ENCODE data around the gene SLC35A5. TPM values are rescaled to one million over a fixed set of nuclear protein-coding genes. Genes with fewer than 3 reads are reported as not detected.

Gene SLC35A5
- total and polyA plus RNA-seq, 2 of the 4 experiments (the other 2 are of a cell fraction) = 19.5 to 25.6 TPM

GRCh38 chr3:112623213-112623612, 61.4 kb downstream of the SLC35A5 start:
- no peak overlapping the region for H2BK5ac ChIP-seq (ENCODE audit: low read depth, low read length, poor library complexity, severe bottlenecking)
- 100% methylated on average over 2 of the region's 5 CpGs; no CpG with 5 or more reads in 1 of the 2 experiments for WGBS, 2 experiments (ENCODE audit: extremely low coverage in 2 of 2, insufficient read length in 1 of 2)
- TF ChIP-seq MXI1 (IDR thresholded peaks at IDR 0.05; ENCODE audit: borderline replicate concordance, low read depth, low read length) (no peak), RCOR1 (IDR thresholded peaks at IDR 0.05; ENCODE audit: insufficient replicate concordance, low read length) (no peak), USF2 (IDR thresholded peaks at IDR 0.05; ENCODE audit: low read depth, low read length) (no peak)
- ATAC-seq (ENCODE audit: low read depth) (no peak), DNase-seq (no peak)
- H3K9me1 ChIP-seq (ENCODE audit: insufficient read depth, low read length) = 0 out of 2 replicates have a peak, but pooled peaks cover 6% of the 10 kb centered on the region
- no peak overlapping the region for H2BK20ac ChIP-seq (ENCODE audit: low read depth, low read length)
- no peak overlapping the region for H2AFZ ChIP-seq (replicated peaks; ENCODE audit: low read length, poor library complexity)
- no TSS peak for BruUV-seq (replicated peaks)
- H2AK9ac ChIP-seq (replicated peaks; ENCODE audit: low read depth, low read length, poor library complexity) = no peak overlapping the region
- no peak overlapping the region for H3K27ac ChIP-seq (ENCODE audit: insufficient read depth, low read length)
- H3K9me3 ChIP-seq (ENCODE audit: control insufficient read depth, insufficient read depth, low read length) = no peaks in the 10 kb centered on the region
- no peak overlapping the region for H3K56ac ChIP-seq (ENCODE audit: extremely low read depth, insufficient read depth, low read length)
- no peak overlapping the region for H3K4me2 ChIP-seq (ENCODE audit: low read depth, low read length)
- H3K27me3 ChIP-seq (ENCODE audit: control insufficient read depth, insufficient read depth, low read length) = no peaks in the 10 kb centered on the region
- H3K36me3 ChIP-seq (ENCODE audit: control insufficient read depth, insufficient read depth, low read length) = peaks cover 21% of the 10 kb centered on the region
- no peak overlapping the region for H4K91ac ChIP-seq (ENCODE audit: insufficient read depth, low read depth, low read length)
- H3K79me1 ChIP-seq (ENCODE audit: low read depth in 1 of 2, low read length in 2 of 2) = peaks cover 11 to 14% of the 10 kb centered on the region in 2 experiments; a peak in 2 of 4 replicates
- no peak overlapping the region for H3K4me3 ChIP-seq (ENCODE audit: insufficient read depth, low read depth, low read length)
- H4K20me1 ChIP-seq (ENCODE audit: insufficient read depth, low read length) = no peaks in the 10 kb centered on the region
- no peak overlapping the region for H3K9ac ChIP-seq (ENCODE audit: low read depth, low read length)
- H3K18ac ChIP-seq (ENCODE audit: low read depth, low read length) = no peak overlapping the region
- in situ Hi-C loops (cut with MboI; ENCODE audit: low sequenced_read_pairs) = no loop called here
- H3K23ac ChIP-seq (ENCODE audit: low read depth, low read length) = no peak overlapping the region
- H2BK15ac ChIP-seq (ENCODE audit: low read depth, low read length) = no peak overlapping the region
- no peak overlapping the region for H3K4ac ChIP-seq (ENCODE audit: low read depth, low read length)
- no peaks in the 10 kb centered on the region for H3K4me1 ChIP-seq (ENCODE audit: control insufficient read depth, insufficient read depth, low read length)
- intact Hi-C loops (cut with micrococcal nuclease) = no loop called here
- H3K14ac ChIP-seq (replicated peaks; ENCODE audit: low read depth, low read length) = no peak overlapping the region
- H2AK5ac ChIP-seq (ENCODE audit: low read depth, low read length) = no peak overlapping the region
- dilution Hi-C loops (cut with HindIII; ENCODE audit: low sequenced_read_pairs, unreplicated experiment) = no loop called here
- ChIA-PET POLR2A (ENCODE audit: unreplicated experiment) (no interaction called here), CTCF (interaction anchor here (0.7 to 1.0 kb wide), 2 partner anchors 12 to 45 kb away, joined by 3 to 5 read pairs; no protein-coding TSS in a partner anchor)
- H4K5ac ChIP-seq (ENCODE audit: low read depth, low read length) = no peak overlapping the region
- no peak overlapping the region for H4K8ac ChIP-seq (ENCODE audit: low read depth in 2 of 2, low read length in 2 of 2)
- H2BK120ac ChIP-seq (ENCODE audit: low read depth, low read length) = no peak overlapping the region

All from IMR-90 (cell line).